HEK293 (cell line): ENCODE results near the gene KRTAP6-2.

Experiments used
- CTCF ChIA-PET: fragments of 350-600 bp; formaldehyde crosslinking; extraction: SDS; loops from one replicate; lab custom pipeline; 2021; ENCODE audit warnings: antibody characterized with exemption; lab: Yijun Ruan, JAX
- POLR2A ChIA-PET: fragments of 300-600 bp; formaldehyde crosslinking; extraction: SDS; loops from one replicate; lab custom pipeline; 2020; ENCODE audit warnings: antibody characterized with exemption, inconsistent platforms; lab: Yijun Ruan, JAX
- H3K27ac ChIP-seq: fragments of 200-500 bp; sonication (Bioruptor generic); 2 replicates; pipeline ENCODE4 v1.5.1; 2014; ENCODE audit warnings: low read depth, low read length, control low read depth, inconsistent platforms; ENCODE audit errors: extremely low read depth
- H3K36me3 ChIP-seq, 2 experiments: fragments of 200-500 bp in 1 of 2; sonication (Bioruptor generic) in 1 of 2; 1 replicate in 1 of 2; 2 replicates in 1 of 2; pipeline ENCODE4 v1.5.1; 2014 to 2017; ENCODE audit warnings: inconsistent platforms in 2 of 2, low read length in 2 of 2; ENCODE audit not compliant: control insufficient read depth in 2 of 2, insufficient read depth in 1 of 2
- H3K4me1 ChIP-seq: fragments of 200-500 bp; sonication (Bioruptor generic); 2 replicates; pipeline ENCODE4 v1.5.1; 2014; ENCODE audit warnings: mild to moderate bottlenecking, low read length, inconsistent platforms; ENCODE audit not compliant: control insufficient read depth, insufficient read depth
- H3K4me3 ChIP-seq: 2 replicates; pipeline ENCODE4 v1.5.1; 2011; ENCODE audit warnings: low read depth, mild to moderate bottlenecking, control low read depth, low read length, moderate library complexity
- H3K9me3 ChIP-seq: fragments of 200-500 bp; sonication (Bioruptor generic); 2 replicates; pipeline ENCODE4 v1.5.1; 2014; ENCODE audit warnings: low read depth, low read length, inconsistent platforms; ENCODE audit not compliant: control insufficient read depth, insufficient read depth
- BCL11A ChIP-seq: fragments of 450-650 bp; formaldehyde crosslinking; IDR thresholded peaks from 2 replicates; pipeline ENCODE4 v1.5.1; 2016; ENCODE audit warnings: low read depth, missing biosample characterization, missing genetic modification characterization
- GLI2 ChIP-seq: fragments of 450-650 bp; formaldehyde crosslinking; IDR thresholded peaks from 2 replicates; pipeline ENCODE4; 2017; ENCODE audit warnings: missing biosample characterization, missing genetic modification characterization, low read depth, borderline replicate concordance
- HOXC10 ChIP-seq: sonication (generic); formaldehyde crosslinking; IDR thresholded peaks from 2 replicates; pipeline ENCODE4 v1.8.1; 2023; ENCODE audit warnings: mild to moderate bottlenecking, missing genetic modification reagents
- KLF7 ChIP-seq: fragments of 450-650 bp; formaldehyde crosslinking; IDR thresholded peaks from 2 replicates; pipeline ENCODE4 v1.5.1; 2016; ENCODE audit warnings: missing biosample characterization, missing genetic modification characterization, borderline replicate concordance
- SETDB1 ChIP-seq: IDR thresholded peaks from one replicate; pipeline ENCODE4 v1.6.1; 2017; ENCODE audit warnings: mild to moderate bottlenecking, low read length, moderate library complexity, mixed read lengths; ENCODE audit not compliant: insufficient read length
- SP2 ChIP-seq: fragments of 450-650 bp; formaldehyde crosslinking; IDR thresholded peaks from 2 replicates; pipeline ENCODE4 v1.5.1; 2016; ENCODE audit warnings: missing biosample characterization, missing genetic modification characterization
- SP7 ChIP-seq: fragments of 450-650 bp; formaldehyde crosslinking; IDR thresholded peaks from 2 replicates; pipeline ENCODE4 v1.5.1; 2016; ENCODE audit warnings: missing biosample characterization, missing genetic modification characterization
- TRIM28 ChIP-seq: IDR thresholded peaks from 2 replicates; pipeline ENCODE4 v1.6.1; 2011; ENCODE audit warnings: low read length, control low read depth, borderline replicate concordance
- ZFHX2 ChIP-seq: fragments of 450-650 bp; formaldehyde crosslinking; conservative IDR thresholded peaks from 2 replicates; pipeline ENCODE4 v1.5.1; 2016; ENCODE audit warnings: missing biosample characterization, missing genetic modification characterization
- ZNF133 ChIP-seq: fragments of 450-650 bp; formaldehyde crosslinking; IDR thresholded peaks from 2 replicates; pipeline ENCODE4 v1.5.1; 2016; ENCODE audit warnings: missing biosample characterization, missing genetic modification characterization
- ZNF366 ChIP-seq: fragments of 450-650 bp; formaldehyde crosslinking; conservative IDR thresholded peaks from 2 replicates; pipeline ENCODE4 v1.5.1; 2016; ENCODE audit warnings: missing biosample characterization, missing genetic modification characterization
- ZNF394 ChIP-seq: fragments of 450-650 bp; formaldehyde crosslinking; IDR thresholded peaks from 2 replicates; pipeline ENCODE4 v1.5.1; 2016; ENCODE audit warnings: missing biosample characterization, missing genetic modification characterization, mild to moderate bottlenecking, moderate library complexity, borderline replicate concordance
- ZNF433 ChIP-seq: fragments of 450-650 bp; formaldehyde crosslinking; IDR thresholded peaks from 2 replicates; pipeline ENCODE4 v1.5.1; 2016; ENCODE audit warnings: missing biosample characterization, missing genetic modification characterization, low read depth
- ZNF660 ChIP-seq: fragments of 450-650 bp; IDR thresholded peaks from 2 replicates; pipeline ENCODE4 v1.5.1; 2018; ENCODE audit warnings: missing biosample characterization, mild to moderate bottlenecking, missing genetic modification characterization
- TF ChIP-seq, protein P1 (sequence below): fragments of 450-650 bp; formaldehyde crosslinking; IDR thresholded peaks from 2 replicates; pipeline ENCODE4 v1.5.1; 2016; ENCODE audit warnings: missing biosample characterization, missing genetic modification characterization
- TF ChIP-seq, protein P2 (sequence below): fragments of 450-650 bp; formaldehyde crosslinking; IDR thresholded peaks from 2 replicates; pipeline ENCODE4 v1.5.1; 2017; ENCODE audit warnings: missing biosample characterization, missing genetic modification characterization
- TF ChIP-seq, protein P3 (sequence below): fragments of 450-650 bp; formaldehyde crosslinking; IDR thresholded peaks from 2 replicates; pipeline ENCODE4 v1.5.1; 2016; ENCODE audit warnings: missing biosample characterization, missing genetic modification characterization
- TF ChIP-seq, protein P4 (sequence below): fragments of 450-650 bp; formaldehyde crosslinking; IDR thresholded peaks from 2 replicates; pipeline ENCODE4 v1.5.1; 2017; ENCODE audit warnings: missing biosample characterization, missing genetic modification characterization
- TF ChIP-seq, protein P5 (sequence below): fragments of 450-650 bp; formaldehyde crosslinking; IDR thresholded peaks from 2 replicates; pipeline ENCODE4 v1.5.1; 2017; ENCODE audit warnings: missing biosample characterization, missing genetic modification characterization
- TF ChIP-seq, protein P6 (sequence below): fragments of 450-650 bp; formaldehyde crosslinking; IDR thresholded peaks from 2 replicates; pipeline ENCODE4 v1.5.1; 2016; ENCODE audit warnings: missing biosample characterization, missing genetic modification characterization

The KRTAP6-2 gene, protein sequence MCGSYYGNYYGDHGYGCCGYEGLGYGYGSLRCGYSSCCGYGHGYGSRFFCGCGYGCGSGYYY

DNA sequence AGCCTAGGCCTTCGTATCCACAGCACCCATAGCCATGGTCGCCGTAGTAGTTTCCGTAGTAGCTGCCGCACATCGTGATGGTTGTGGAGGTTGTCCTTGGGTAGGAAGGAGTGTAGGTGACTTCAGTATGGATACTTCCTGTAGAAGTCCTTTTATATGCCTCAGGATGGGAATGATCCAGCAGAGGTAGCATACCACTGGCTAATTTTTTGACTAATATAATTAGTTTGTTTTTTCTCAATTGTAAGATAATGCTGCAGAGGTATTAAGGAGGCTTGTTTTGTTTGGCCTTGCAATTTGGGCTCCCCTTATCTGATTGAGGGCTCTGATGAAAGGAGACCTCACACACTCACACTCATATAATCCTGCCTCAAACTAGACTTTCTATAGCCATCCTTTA is at the start of gene KRTAP6-2:
Gene KRTAP6-2 (minus strand): TSS at position 101 of the 400 bp plus-strand sequence. CDS start 28 bp downstream, at position 73.
- TF ChIP-seq ZFHX2 (tag by site-specific recombination) = no peak
- TF ChIP-seq, protein P1, sequence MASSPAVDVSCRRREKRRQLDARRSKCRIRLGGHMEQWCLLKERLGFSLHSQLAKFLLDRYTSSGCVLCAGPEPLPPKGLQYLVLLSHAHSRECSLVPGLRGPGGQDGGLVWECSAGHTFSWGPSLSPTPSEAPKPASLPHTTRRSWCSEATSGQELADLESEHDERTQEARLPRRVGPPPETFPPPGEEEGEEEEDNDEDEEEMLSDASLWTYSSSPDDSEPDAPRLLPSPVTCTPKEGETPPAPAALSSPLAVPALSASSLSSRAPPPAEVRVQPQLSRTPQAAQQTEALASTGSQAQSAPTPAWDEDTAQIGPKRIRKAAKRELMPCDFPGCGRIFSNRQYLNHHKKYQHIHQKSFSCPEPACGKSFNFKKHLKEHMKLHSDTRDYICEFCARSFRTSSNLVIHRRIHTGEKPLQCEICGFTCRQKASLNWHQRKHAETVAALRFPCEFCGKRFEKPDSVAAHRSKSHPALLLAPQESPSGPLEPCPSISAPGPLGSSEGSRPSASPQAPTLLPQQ = no peak
- TF ChIP-seq ZNF366 (tag by site-specific recombination) = no peak
- TF ChIP-seq ZNF133 (tag by site-specific recombination) = no peak
- TF ChIP-seq, protein P2, sequence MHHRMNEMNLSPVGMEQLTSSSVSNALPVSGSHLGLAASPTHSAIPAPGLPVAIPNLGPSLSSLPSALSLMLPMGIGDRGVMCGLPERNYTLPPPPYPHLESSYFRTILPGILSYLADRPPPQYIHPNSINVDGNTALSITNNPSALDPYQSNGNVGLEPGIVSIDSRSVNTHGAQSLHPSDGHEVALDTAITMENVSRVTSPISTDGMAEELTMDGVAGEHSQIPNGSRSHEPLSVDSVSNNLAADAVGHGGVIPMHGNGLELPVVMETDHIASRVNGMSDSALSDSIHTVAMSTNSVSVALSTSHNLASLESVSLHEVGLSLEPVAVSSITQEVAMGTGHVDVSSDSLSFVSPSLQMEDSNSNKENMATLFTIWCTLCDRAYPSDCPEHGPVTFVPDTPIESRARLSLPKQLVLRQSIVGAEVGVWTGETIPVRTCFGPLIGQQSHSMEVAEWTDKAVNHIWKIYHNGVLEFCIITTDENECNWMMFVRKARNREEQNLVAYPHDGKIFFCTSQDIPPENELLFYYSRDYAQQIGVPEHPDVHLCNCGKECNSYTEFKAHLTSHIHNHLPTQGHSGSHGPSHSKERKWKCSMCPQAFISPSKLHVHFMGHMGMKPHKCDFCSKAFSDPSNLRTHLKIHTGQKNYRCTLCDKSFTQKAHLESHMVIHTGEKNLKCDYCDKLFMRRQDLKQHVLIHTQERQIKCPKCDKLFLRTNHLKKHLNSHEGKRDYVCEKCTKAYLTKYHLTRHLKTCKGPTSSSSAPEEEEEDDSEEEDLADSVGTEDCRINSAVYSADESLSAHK (tag by site-specific recombination) = no peak
- no peak for TF ChIP-seq KLF7 (tag by site-specific recombination)
- TF ChIP-seq SP2 (tag by site-specific recombination) = no peak
- no peak for TF ChIP-seq SP7
- TF ChIP-seq TRIM28 = no peak
- TF ChIP-seq, protein P3, sequence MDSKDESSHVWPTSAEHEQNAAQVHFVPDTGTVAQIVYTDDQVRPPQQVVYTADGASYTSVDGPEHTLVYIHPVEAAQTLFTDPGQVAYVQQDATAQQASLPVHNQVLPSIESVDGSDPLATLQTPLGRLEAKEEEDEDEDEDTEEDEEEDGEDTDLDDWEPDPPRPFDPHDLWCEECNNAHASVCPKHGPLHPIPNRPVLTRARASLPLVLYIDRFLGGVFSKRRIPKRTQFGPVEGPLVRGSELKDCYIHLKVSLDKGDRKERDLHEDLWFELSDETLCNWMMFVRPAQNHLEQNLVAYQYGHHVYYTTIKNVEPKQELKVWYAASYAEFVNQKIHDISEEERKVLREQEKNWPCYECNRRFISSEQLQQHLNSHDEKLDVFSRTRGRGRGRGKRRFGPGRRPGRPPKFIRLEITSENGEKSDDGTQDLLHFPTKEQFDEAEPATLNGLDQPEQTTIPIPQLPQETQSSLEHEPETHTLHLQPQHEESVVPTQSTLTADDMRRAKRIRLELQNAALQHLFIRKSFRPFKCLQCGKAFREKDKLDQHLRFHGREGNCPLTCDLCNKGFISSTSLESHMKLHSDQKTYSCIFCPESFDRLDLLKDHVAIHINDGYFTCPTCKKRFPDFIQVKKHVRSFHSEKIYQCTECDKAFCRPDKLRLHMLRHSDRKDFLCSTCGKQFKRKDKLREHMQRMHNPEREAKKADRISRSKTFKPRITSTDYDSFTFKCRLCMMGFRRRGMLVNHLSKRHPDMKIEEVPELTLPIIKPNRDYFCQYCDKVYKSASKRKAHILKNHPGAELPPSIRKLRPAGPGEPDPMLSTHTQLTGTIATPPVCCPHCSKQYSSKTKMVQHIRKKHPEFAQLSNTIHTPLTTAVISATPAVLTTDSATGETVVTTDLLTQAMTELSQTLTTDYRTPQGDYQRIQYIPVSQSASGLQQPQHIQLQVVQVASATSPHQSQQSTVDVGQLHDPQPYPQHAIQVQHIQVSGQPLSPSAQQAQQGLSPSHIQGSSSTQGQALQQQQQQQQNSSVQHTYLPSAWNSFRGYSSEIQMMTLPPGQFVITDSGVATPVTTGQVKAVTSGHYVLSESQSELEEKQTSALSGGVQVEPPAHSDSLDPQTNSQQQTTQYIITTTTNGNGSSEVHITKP (tag by site-specific recombination) = no peak
- TF ChIP-seq, protein P4, sequence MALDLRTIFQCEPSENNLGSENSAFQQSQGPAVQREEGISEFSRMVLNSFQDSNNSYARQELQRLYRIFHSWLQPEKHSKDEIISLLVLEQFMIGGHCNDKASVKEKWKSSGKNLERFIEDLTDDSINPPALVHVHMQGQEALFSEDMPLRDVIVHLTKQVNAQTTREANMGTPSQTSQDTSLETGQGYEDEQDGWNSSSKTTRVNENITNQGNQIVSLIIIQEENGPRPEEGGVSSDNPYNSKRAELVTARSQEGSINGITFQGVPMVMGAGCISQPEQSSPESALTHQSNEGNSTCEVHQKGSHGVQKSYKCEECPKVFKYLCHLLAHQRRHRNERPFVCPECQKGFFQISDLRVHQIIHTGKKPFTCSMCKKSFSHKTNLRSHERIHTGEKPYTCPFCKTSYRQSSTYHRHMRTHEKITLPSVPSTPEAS (tag by site-specific recombination) = no peak
- TF ChIP-seq, protein P5, sequence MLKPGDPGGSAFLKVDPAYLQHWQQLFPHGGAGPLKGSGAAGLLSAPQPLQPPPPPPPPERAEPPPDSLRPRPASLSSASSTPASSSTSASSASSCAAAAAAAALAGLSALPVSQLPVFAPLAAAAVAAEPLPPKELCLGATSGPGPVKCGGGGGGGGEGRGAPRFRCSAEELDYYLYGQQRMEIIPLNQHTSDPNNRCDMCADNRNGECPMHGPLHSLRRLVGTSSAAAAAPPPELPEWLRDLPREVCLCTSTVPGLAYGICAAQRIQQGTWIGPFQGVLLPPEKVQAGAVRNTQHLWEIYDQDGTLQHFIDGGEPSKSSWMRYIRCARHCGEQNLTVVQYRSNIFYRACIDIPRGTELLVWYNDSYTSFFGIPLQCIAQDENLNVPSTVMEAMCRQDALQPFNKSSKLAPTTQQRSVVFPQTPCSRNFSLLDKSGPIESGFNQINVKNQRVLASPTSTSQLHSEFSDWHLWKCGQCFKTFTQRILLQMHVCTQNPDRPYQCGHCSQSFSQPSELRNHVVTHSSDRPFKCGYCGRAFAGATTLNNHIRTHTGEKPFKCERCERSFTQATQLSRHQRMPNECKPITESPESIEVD = no peak
- no peak for TF ChIP-seq ZNF394
- no peak for TF ChIP-seq GLI2 (tag by site-specific recombination)
- TF ChIP-seq HOXC10 (CRISPR knock-in tag) = no peak
- TF ChIP-seq ZNF433 (tag by site-specific recombination) = no peak
- TF ChIP-seq, protein P6, sequence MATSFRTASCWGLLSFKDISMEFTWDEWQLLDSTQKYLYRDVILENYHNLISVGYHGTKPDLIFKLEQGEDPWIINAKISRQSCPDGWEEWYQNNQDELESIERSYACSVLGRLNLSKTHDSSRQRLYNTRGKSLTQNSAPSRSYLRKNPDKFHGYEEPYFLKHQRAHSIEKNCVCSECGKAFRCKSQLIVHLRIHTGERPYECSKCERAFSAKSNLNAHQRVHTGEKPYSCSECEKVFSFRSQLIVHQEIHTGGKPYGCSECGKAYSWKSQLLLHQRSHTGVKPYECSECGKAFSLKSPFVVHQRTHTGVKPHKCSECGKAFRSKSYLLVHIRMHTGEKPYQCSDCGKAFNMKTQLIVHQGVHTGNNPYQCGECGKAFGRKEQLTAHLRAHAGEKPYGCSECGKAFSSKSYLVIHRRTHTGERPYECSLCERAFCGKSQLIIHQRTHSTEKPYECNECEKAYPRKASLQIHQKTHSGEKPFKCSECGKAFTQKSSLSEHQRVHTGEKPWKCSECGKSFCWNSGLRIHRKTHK (tag by site-specific recombination) = no peak
- TF ChIP-seq ZNF660 = no peak
- TF ChIP-seq SETDB1 = no peak
- no peak for TF ChIP-seq BCL11A (tag by site-specific recombination)
- ChIA-PET CTCF (no interaction called here), POLR2A (no interaction called here)
- Histone ChIP-seq H3K36me3 (no peaks in the 10 kb centered on the region), H3K27ac (no peak within 1 kb of the TSS), H3K4me3 (no peak within 1 kb of the TSS), H3K9me3 (no peaks in the 10 kb centered on the region), H3K4me1 (no peaks in the 10 kb centered on the region)
